ENCODE data around the gene SCOC.
A peak's percentile ranks its signal among the peaks of the same experiment; 100 is the strongest.

SCOC gene

GRCh38 chr4:140368686-140369085 is 4.8 kb upstream of the SCOC start:
- Histone ChIP-seq H3K9ac (ENCODE audit: low read length) (no peak overlapping the region), H2AK5ac (ENCODE audit: low read length) (no peak overlapping the region), H3K4me2 (ENCODE audit: low read length) (no peak overlapping the region), H4K8ac (ENCODE audit: low read depth, low read length) (no peak overlapping the region), H4K12ac (ENCODE audit: low read depth, low read length) (no peak overlapping the region), H3K79me2 (ENCODE audit: control insufficient read depth, insufficient read depth, low read length, poor library complexity) (peaks cover 2% of the 10 kb centered on the region), H3K4ac (ENCODE audit: low read depth, low read length) (no peak overlapping the region), H3K79me1 (ENCODE audit: low read length) (peaks cover 4% of the 10 kb centered on the region), H2AFZ (ENCODE audit: insufficient read depth, low read length, poor library complexity) (no peak overlapping the region), H3K27ac (ENCODE audit: low read depth, low read length) (no peak overlapping the region), H4K91ac (ENCODE audit: low read depth, low read length) (no peak overlapping the region), H3K4me1 (ENCODE audit: control insufficient read depth in 1 of 2, insufficient read depth in 2 of 2, low read length in 2 of 2) (no peaks in the 10 kb centered on the region), H3K23ac (ENCODE audit: low read length) (no peak overlapping the region), H2BK5ac (ENCODE audit: low read depth, low read length, poor library complexity) (no peak overlapping the region), H3K9me3 (ENCODE audit: insufficient read depth, low read depth, low read length) (no peaks in the 10 kb centered on the region), H3K4me3 (ENCODE audit: low read depth, low read length) (no peak overlapping the region), H3K27me3 (ENCODE audit: insufficient read depth, low read length) (no peaks in the 10 kb centered on the region), H2BK12ac (ENCODE audit: low read length) (no peak overlapping the region), H3K18ac (ENCODE audit: low read length) (no peak overlapping the region), H3K36me3 (ENCODE audit: control insufficient read depth in 1 of 2, insufficient read depth in 2 of 2, low read length in 2 of 2) (no peaks in the 10 kb centered on the region), H3K14ac (ENCODE audit: low read length) (no peak overlapping the region), H2BK120ac (ENCODE audit: insufficient read depth, low read length, poor library complexity) (no peak overlapping the region)
- WGBS (ENCODE audit: extremely low coverage, insufficient coverage, insufficient read length), result 100% methylated on average over 1 of the region's 3 CpGs
- no peak for DNase-seq

- Histone ChIP-seq H2BK5ac (ENCODE audit: low read depth, low read length, poor library complexity) (no peak overlapping the region), H3K4me1 (ENCODE audit: control insufficient read depth in 1 of 2, insufficient read depth in 2 of 2, low read length in 2 of 2) (peaks cover 2% of the 10 kb centered on the region in 2 experiments), H2BK12ac (ENCODE audit: low read length) (no peak overlapping the region), H2AK5ac (ENCODE audit: low read length) (no peak overlapping the region), H3K14ac (ENCODE audit: low read length) (no peak overlapping the region), H3K9ac (ENCODE audit: low read length) (peak overlapping the region; percentile 63), H3K4ac (ENCODE audit: low read depth, low read length) (no peak overlapping the region), H2BK120ac (ENCODE audit: insufficient read depth, low read length, poor library complexity) (no peak overlapping the region), H4K91ac (ENCODE audit: low read depth, low read length) (no peak overlapping the region), H3K9me3 (ENCODE audit: insufficient read depth, low read depth, low read length) (no peaks in the 10 kb centered on the region), H3K4me3 (ENCODE audit: low read depth, low read length) (peak overlapping the region; percentile 61), H3K23ac (ENCODE audit: low read length) (no peak overlapping the region), H3K27me3 (ENCODE audit: insufficient read depth, low read length) (no peaks in the 10 kb centered on the region), H3K79me1 (ENCODE audit: low read length) (peaks cover 7% of the 10 kb centered on the region), H3K36me3 (ENCODE audit: control insufficient read depth in 1 of 2, insufficient read depth in 2 of 2, low read length in 2 of 2) (no peaks in the 10 kb centered on the region), H3K18ac (ENCODE audit: low read length) (no peak overlapping the region), H3K4me2 (ENCODE audit: low read length) (peak overlapping the region; percentile 80), H4K8ac (ENCODE audit: low read depth, low read length) (peak overlapping the region; percentile 52), H4K12ac (ENCODE audit: low read depth, low read length) (no peak overlapping the region), H2AFZ (ENCODE audit: insufficient read depth, low read length, poor library complexity) (peak overlapping the region; percentile 57), H3K27ac (ENCODE audit: low read depth, low read length) (peak overlapping the region; percentile 8), H3K79me2 (ENCODE audit: control insufficient read depth, insufficient read depth, low read length, poor library complexity) (peaks cover 3% of the 10 kb centered on the region)
- peak in 1 of 2 donors; percentile 32 for DNase-seq
- WGBS (ENCODE audit: extremely low coverage, insufficient coverage, insufficient read length), result no CpG with 5 or more reads among the region's 21 CpGs
These were observed 607 bp upstream of the SCOC start for GRCh38 chr4:140372751-140373327.

GRCh38 chr4:140374130-140374477 is 658 bp downstream of the SCOC start:
- no CpG with 5 or more reads among the region's 8 CpGs for WGBS (ENCODE audit: extremely low coverage, insufficient coverage, insufficient read length)
- H3K4ac ChIP-seq (ENCODE audit: low read depth, low read length), result peak overlapping the region; percentile 38
- H3K9me3 ChIP-seq (ENCODE audit: insufficient read depth, low read depth, low read length), result no peaks in the 10 kb centered on the region
- H3K23ac ChIP-seq (ENCODE audit: low read length), result no peak overlapping the region
- peak overlapping the region; percentile 94 for H3K4me3 ChIP-seq (ENCODE audit: low read depth, low read length)
- H3K4me2 ChIP-seq (ENCODE audit: low read length), result peak overlapping the region; percentile 90
- peak overlapping the region; percentile 18 for H2BK5ac ChIP-seq (ENCODE audit: low read depth, low read length, poor library complexity)
- H3K79me1 ChIP-seq (ENCODE audit: low read length), result peaks cover 7% of the 10 kb centered on the region
- H3K79me2 ChIP-seq (ENCODE audit: control insufficient read depth, insufficient read depth, low read length, poor library complexity), result peaks cover 3% of the 10 kb centered on the region
- H2AFZ ChIP-seq (ENCODE audit: insufficient read depth, low read length, poor library complexity), result peak overlapping the region; percentile 51
- H4K91ac ChIP-seq (ENCODE audit: low read depth, low read length), result no peak overlapping the region
- peak overlapping the region; percentile 23 for H3K18ac ChIP-seq (ENCODE audit: low read length)
- no peaks in the 10 kb centered on the region for H3K27me3 ChIP-seq (ENCODE audit: insufficient read depth, low read length)
- peak overlapping the region; percentile 69 for H3K14ac ChIP-seq (ENCODE audit: low read length)
- peak; percentile 14 to 59 for DNase-seq
- H3K36me3 ChIP-seq (ENCODE audit: control insufficient read depth in 1 of 2, insufficient read depth in 2 of 2, low read length in 2 of 2), result no peaks in the 10 kb centered on the region
- H2AK5ac ChIP-seq (ENCODE audit: low read length), result no peak overlapping the region
- peaks cover 2% of the 10 kb centered on the region in 2 experiments for H3K4me1 ChIP-seq (ENCODE audit: control insufficient read depth in 1 of 2, insufficient read depth in 2 of 2, low read length in 2 of 2)
- peak overlapping the region; percentile 83 for H4K8ac ChIP-seq (ENCODE audit: low read depth, low read length)
- H3K27ac ChIP-seq (ENCODE audit: low read depth, low read length), result peak overlapping the region; percentile 78
- H3K9ac ChIP-seq (ENCODE audit: low read length), result peak overlapping the region; percentile 82
- H2BK12ac ChIP-seq (ENCODE audit: low read length), result no peak overlapping the region
- H2BK120ac ChIP-seq (ENCODE audit: insufficient read depth, low read length, poor library complexity), result peak overlapping the region; percentile 34
- H4K12ac ChIP-seq (ENCODE audit: low read depth, low read length), result peak overlapping the region; percentile 10

GRCh38 chr4:140382732-140383131 is 9.3 kb downstream of the SCOC start:
- no peak overlapping the region for H3K27ac ChIP-seq (ENCODE audit: low read depth, low read length)
- H2AK5ac ChIP-seq (ENCODE audit: low read length), result no peak overlapping the region
- H3K9ac ChIP-seq (ENCODE audit: low read length), result no peak overlapping the region
- no peaks in the 10 kb centered on the region for H3K79me1 ChIP-seq (ENCODE audit: low read length)
- no peak overlapping the region for H3K23ac ChIP-seq (ENCODE audit: low read length)
- H3K4me2 ChIP-seq (ENCODE audit: low read length), result no peak overlapping the region
- H3K27me3 ChIP-seq (ENCODE audit: insufficient read depth, low read length), result no peaks in the 10 kb centered on the region
- H3K4me1 ChIP-seq (ENCODE audit: control insufficient read depth in 1 of 2, insufficient read depth in 2 of 2, low read length in 2 of 2), result no peaks in the 10 kb centered on the region
- H3K14ac ChIP-seq (ENCODE audit: low read length), result no peak overlapping the region
- no peak for DNase-seq
- H2BK120ac ChIP-seq (ENCODE audit: insufficient read depth, low read length, poor library complexity), result no peak overlapping the region
- no peak overlapping the region for H3K4me3 ChIP-seq (ENCODE audit: low read depth, low read length)
- no peak overlapping the region for H2BK5ac ChIP-seq (ENCODE audit: low read depth, low read length, poor library complexity)
- H4K91ac ChIP-seq (ENCODE audit: low read depth, low read length), result no peak overlapping the region
- H4K8ac ChIP-seq (ENCODE audit: low read depth, low read length), result no peak overlapping the region
- peaks cover 0 to 2% of the 10 kb centered on the region in 2 experiments for H3K36me3 ChIP-seq (ENCODE audit: control insufficient read depth in 1 of 2, insufficient read depth in 2 of 2, low read length in 2 of 2)
- H3K18ac ChIP-seq (ENCODE audit: low read length), result no peak overlapping the region
- no peaks in the 10 kb centered on the region for H3K9me3 ChIP-seq (ENCODE audit: insufficient read depth, low read depth, low read length)
- H4K12ac ChIP-seq (ENCODE audit: low read depth, low read length), result no peak overlapping the region
- no peak overlapping the region for H3K4ac ChIP-seq (ENCODE audit: low read depth, low read length)
- H3K79me2 ChIP-seq (ENCODE audit: control insufficient read depth, insufficient read depth, low read length, poor library complexity), result no peaks in the 10 kb centered on the region
- H2BK12ac ChIP-seq (ENCODE audit: low read length), result no peak overlapping the region
- no peak overlapping the region for H2AFZ ChIP-seq (ENCODE audit: insufficient read depth, low read length, poor library complexity)

All from trophoblast cell (in vitro differentiated cells and primary cell).